Measurements from ENCODE around the gene GFPT2. TPM values are rescaled to one million over a fixed set of nuclear protein-coding genes. Genes with fewer than 3 reads are reported as not detected.
"Not testable (repeated sequence)": the region's sequence is repeated elsewhere in the genome, so short reads cannot be mapped to it uniquely, and the experiment has no call there.

GFPT2 gene
- total and polyA plus RNA-seq, 7 donors, result 2.0 to 7.2 (median 4.4) TPM

DNA sequence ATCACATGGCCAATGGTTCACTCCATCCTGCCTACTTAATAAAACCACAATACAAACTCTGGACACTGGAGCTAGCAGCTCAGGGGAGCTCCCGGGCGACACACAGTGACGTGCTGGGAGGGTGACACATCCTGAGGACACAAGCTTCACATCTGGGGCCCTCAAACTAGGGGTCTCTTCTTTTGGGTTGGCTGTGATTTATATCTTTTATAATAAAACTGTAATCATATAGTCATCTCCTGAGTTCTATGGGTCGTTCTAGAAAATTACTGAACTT, 49.2 kb downstream of the GFPT2 start:
- no peak for ATAC-seq
- no peaks in the 10 kb centered on the region for H3K9me3 ChIP-seq
- TF ChIP-seq, protein P1, sequence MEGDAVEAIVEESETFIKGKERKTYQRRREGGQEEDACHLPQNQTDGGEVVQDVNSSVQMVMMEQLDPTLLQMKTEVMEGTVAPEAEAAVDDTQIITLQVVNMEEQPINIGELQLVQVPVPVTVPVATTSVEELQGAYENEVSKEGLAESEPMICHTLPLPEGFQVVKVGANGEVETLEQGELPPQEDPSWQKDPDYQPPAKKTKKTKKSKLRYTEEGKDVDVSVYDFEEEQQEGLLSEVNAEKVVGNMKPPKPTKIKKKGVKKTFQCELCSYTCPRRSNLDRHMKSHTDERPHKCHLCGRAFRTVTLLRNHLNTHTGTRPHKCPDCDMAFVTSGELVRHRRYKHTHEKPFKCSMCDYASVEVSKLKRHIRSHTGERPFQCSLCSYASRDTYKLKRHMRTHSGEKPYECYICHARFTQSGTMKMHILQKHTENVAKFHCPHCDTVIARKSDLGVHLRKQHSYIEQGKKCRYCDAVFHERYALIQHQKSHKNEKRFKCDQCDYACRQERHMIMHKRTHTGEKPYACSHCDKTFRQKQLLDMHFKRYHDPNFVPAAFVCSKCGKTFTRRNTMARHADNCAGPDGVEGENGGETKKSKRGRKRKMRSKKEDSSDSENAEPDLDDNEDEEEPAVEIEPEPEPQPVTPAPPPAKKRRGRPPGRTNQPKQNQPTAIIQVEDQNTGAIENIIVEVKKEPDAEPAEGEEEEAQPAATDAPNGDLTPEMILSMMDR (IDR thresholded peaks at IDR 0.05), result no peak
- no peak overlapping the region for H3K4me3 ChIP-seq
- no peaks in the 10 kb centered on the region for H3K4me1 ChIP-seq
- H3K27ac ChIP-seq, result no peak overlapping the region
- no peaks in the 10 kb centered on the region for H3K36me3 ChIP-seq (ENCODE audit: insufficient read depth in 1 of 2, low read depth in 1 of 2)
- WGBS, 3 donors, result 86 to 90% (median 89%) methylated on average over 4 of the region's 4 CpGs
- H3K27me3 ChIP-seq (ENCODE audit: insufficient read depth in 3 of 3, low read length in 2 of 3), result peaks cover 0 to 2% (median 0%) of the 10 kb centered on the region in 3 donors
- DNase-seq, result no peak
- intact Hi-C loops (cut with DNase I), result no loop called here

DNA sequence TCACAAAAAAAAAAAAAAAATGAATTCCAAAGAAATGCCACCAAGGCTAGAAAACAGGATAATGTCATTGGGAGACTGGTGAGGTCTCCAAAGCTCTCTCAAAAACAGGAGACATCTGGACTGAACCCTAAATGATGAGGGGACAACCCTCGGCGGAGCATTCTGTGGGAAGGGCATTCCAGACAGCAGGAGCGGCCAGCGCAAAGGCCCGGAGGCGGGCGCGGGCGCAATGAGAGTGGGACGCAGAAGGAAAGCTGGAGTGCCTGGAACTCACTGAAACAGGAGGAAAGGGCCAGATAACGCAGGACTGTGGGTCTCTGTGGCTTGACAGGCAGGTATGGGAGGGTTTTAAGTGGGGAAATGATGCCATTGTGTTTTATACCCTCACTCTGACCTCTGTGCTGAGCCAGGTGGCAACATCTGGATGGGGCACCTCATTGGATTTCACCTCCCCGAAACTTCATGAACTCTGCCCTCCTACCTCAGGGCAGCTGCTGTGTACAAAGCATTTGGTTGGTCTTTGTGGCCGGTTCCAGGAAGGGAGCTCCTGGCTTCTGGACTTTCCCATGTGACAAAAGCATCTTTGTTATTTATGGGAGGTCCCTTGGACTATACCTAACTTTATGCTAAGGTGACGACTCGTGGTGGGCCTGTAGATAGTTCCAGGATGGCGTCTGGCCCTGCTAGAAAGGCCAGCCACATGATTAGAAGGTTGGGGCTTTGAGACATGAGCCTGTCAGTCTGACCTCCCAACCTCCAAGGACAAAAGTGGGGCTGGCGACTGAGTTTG, 49.7 kb downstream of the GFPT2 start:
- no peak overlapping the region for H3K27ac ChIP-seq
- no peak overlapping the region for H3K4me3 ChIP-seq
- intact Hi-C loops (cut with DNase I), result no loop called here
- H3K9me3 ChIP-seq, result no peaks in the 10 kb centered on the region
- DNase-seq (no peak), ATAC-seq (no peak)
- peaks cover 0 to 2% (median 0%) of the 10 kb centered on the region in 3 donors for H3K27me3 ChIP-seq (ENCODE audit: insufficient read depth in 3 of 3, low read length in 2 of 3)
- no peaks in the 10 kb centered on the region for H3K4me1 ChIP-seq
- TF ChIP-seq, protein P1 (IDR thresholded peaks at IDR 0.05), result no peak
- no peaks in the 10 kb centered on the region for H3K36me3 ChIP-seq (ENCODE audit: insufficient read depth in 1 of 2, low read depth in 1 of 2)
- WGBS, 3 donors, result 87 to 90% (median 87%) methylated on average over 17 of the region's 17 CpGs

DNA sequence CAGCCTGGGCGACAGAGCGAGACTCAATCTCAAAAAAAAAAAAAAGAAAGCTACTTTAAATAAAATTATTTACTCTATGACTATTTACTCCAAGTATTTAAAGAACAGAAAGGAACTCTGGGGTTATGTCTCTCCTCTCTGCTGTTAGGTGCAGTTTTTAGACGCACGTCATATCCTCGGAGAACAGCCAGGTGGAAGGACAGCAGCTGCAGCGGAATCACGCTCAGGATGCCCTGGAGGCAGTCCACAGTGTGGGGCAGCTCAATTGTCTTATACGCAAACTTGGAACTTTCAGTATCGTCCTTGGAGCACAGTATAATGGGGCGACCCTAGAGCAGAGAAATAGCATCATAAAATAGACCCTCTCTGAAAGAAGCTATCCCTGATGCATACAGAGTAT, 50.9 kb downstream of the GFPT2 start:
- Histone ChIP-seq H3K9me3 (no peaks in the 10 kb centered on the region), H3K27ac (no peak overlapping the region), H3K27me3 (ENCODE audit: insufficient read depth in 3 of 3, low read length in 2 of 3) (peaks cover 0 to 2% (median 0%) of the 10 kb centered on the region in 3 donors), H3K4me3 (no peak overlapping the region), H3K4me1 (no peaks in the 10 kb centered on the region), H3K36me3 (ENCODE audit: insufficient read depth in 1 of 2, low read depth in 1 of 2) (no peaks in the 10 kb centered on the region)
- DNase-seq (no peak), ATAC-seq (no peak)
- WGBS, 3 donors, result 88 to 94% (median 92%) methylated on average over 10 of the region's 10 CpGs
- intact Hi-C loops (cut with DNase I), result no loop called here
- TF ChIP-seq, protein P1 (IDR thresholded peaks at IDR 0.05), result no peak

DNA sequence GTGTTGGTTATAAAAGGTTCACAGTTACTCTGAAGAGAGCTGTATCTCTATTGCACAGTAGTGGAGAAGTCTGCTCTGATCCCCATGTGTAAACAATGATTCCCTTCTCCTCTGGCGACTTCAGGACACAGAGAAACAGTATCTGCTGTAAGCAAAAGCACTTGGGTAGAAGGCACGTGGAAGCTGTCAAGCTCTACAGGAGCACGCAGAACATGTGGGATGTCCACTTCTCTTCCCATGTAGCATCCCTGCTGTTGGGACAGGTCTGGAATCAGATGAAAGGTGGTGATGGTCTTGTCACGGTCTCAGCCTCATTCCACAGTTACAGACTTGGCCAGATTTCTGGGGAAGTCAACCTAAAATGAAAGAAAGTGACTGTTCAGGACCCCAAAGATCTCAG, 51.9 kb downstream of the GFPT2 start:
- intact Hi-C loops (cut with DNase I), result no loop called here
- DNase-seq, result no peak
- no peaks in the 10 kb centered on the region for H3K4me1 ChIP-seq
- 63 to 70% (median 65%) methylated on average over 4 of the region's 4 CpGs for WGBS, 3 donors
- H3K36me3 ChIP-seq (ENCODE audit: insufficient read depth in 1 of 2, low read depth in 1 of 2), result no peaks in the 10 kb centered on the region
- no peak for ATAC-seq
- TF ChIP-seq, protein P1 (IDR thresholded peaks at IDR 0.05), result no peak
- no peak overlapping the region for H3K27ac ChIP-seq
- H3K4me3 ChIP-seq, result no peak overlapping the region
- H3K9me3 ChIP-seq, result no peaks in the 10 kb centered on the region
- H3K27me3 ChIP-seq (ENCODE audit: insufficient read depth in 3 of 3, low read length in 2 of 3), result peaks cover 0 to 2% (median 0%) of the 10 kb centered on the region in 3 donors

DNA sequence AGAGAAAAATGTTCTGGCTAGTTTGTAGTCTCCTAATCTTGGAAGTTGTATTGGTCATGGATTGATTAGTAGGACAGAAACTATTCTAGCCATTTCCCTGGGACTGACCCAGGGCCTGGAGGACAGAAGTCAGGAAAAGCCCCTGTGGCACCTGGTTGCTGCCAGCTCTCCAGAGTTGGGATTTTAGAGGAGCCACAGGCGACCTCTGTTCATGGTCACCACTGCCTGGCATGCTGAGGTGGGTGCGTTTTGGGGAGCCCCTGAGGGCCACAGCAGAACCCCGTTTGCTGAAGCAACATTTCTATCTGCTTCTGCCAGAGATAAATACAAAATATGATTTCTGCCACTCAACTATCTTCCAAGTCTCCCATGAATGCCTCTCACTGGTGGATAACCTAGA, 53.6 kb downstream of the GFPT2 start:
- TF ChIP-seq, protein P1 (IDR thresholded peaks at IDR 0.05), result no peak
- peaks cover 0 to 2% (median 0%) of the 10 kb centered on the region in 3 donors for H3K27me3 ChIP-seq (ENCODE audit: insufficient read depth in 3 of 3, low read length in 2 of 3)
- no peak overlapping the region for H3K27ac ChIP-seq
- ATAC-seq, result no peak
- H3K36me3 ChIP-seq (ENCODE audit: insufficient read depth in 1 of 2, low read depth in 1 of 2), result no peaks in the 10 kb centered on the region
- no peak for DNase-seq
- H3K9me3 ChIP-seq, result no peaks in the 10 kb centered on the region
- no peaks in the 10 kb centered on the region for H3K4me1 ChIP-seq
- WGBS, 3 donors, result 61 to 82% (median 82%) methylated on average over 3 of the region's 3 CpGs
- H3K4me3 ChIP-seq, result no peak overlapping the region
- intact Hi-C loops (cut with DNase I), result no loop called here

DNA sequence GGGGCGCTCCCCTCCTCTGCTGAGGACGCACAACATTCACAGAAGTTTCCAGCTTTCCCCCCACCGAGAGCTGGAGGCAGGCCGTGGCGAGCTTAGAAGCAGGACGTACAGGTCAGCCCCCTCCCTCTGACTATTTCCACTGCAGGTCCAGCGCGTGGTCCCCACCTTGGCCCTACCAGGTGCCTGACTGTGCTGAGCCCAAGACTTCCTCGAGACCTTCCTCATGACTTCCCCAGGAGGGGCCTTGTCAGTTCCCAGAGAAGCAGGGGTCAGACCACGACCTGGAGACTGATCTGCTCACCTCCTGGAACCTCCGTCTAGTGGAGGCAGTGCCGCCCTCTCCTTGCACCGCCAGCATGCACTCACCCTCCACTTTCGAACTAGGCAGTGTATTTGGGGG, 54.1 kb downstream of the GFPT2 start:
- H3K4me1 ChIP-seq; H3K36me3 ChIP-seq (ENCODE audit: insufficient read depth in 1 of 2, low read depth in 1 of 2); intact Hi-C loops (cut with DNase I); H3K4me3 ChIP-seq; H3K9me3 ChIP-seq; DNase-seq; ATAC-seq; H3K27me3 ChIP-seq (ENCODE audit: insufficient read depth in 3 of 3, low read length in 2 of 3); H3K27ac ChIP-seq: not testable (repeated sequence)
- 87% methylated on average over 13 to 14 of the region's 14 CpGs for WGBS, 3 donors

Measured in psoas muscle (tissue), 8 donors.